Measurements from ENCODE around the gene ERCC1. TPM values are rescaled to one million over a fixed set of nuclear protein-coding genes. Genes with fewer than 3 reads are reported as not detected.

Gene ERCC1
- total RNA-seq, 3 donors from 2014 or later = 89.9 to 96.7 (median 91.2) TPM

DNA sequence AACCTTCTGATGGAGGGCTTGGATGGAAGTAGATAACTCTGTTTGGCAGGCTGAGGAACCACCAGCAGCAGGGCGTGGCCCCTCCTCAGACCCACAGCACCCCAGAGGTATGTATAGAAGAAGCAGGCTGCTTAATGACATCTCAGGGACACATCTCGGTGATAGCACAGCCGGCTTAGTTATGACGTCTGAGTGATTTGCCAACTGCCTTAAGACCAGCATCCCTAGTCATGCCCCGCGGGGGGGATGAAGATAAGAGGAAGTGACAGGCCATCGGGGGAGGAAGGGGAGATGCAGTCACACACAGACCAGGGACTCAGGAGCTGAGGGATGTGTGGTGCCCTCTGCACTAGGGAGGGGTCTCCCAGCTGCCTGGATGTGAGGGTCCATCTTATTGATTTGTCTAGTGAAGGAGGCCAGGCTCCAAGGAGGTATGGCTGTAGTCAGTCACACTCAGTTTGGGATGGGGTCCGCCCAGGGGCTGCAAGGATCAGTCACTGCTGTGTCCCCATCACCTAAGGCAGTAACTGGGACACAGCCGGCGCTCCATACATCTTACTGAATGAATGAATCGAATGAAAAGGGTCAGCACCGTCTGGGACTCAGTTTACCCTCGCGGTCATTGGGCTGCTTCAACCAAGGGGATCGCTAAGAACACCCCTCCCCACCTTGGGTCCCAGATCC is 19.2 kb upstream of the ERCC1 start:
- Histone ChIP-seq H3K4me1 (peaks cover 0 to 12% of the 10 kb centered on the region in 2 donors), H3K36me3 (no peaks in the 10 kb centered on the region), H3K9me3 (no peaks in the 10 kb centered on the region), H3K27ac (peak overlapping the region; percentile 99 to 100), H3K4me3 (peak overlapping the region; percentile 51 to 75 (median 58)), H3K27me3 (no peaks in the 10 kb centered on the region)
- intact Hi-C loops (cut with DNase I; ENCODE audit: low total_unique reads) = no loop called here
- DNase-seq (ENCODE audit: low spot score in 2 of 2) = peak in 1 of 2 donors; percentile 64
- no peak for TF ChIP-seq POLR2A (IDR thresholded peaks at IDR 0.05)
- TF ChIP-seq, protein P1, sequence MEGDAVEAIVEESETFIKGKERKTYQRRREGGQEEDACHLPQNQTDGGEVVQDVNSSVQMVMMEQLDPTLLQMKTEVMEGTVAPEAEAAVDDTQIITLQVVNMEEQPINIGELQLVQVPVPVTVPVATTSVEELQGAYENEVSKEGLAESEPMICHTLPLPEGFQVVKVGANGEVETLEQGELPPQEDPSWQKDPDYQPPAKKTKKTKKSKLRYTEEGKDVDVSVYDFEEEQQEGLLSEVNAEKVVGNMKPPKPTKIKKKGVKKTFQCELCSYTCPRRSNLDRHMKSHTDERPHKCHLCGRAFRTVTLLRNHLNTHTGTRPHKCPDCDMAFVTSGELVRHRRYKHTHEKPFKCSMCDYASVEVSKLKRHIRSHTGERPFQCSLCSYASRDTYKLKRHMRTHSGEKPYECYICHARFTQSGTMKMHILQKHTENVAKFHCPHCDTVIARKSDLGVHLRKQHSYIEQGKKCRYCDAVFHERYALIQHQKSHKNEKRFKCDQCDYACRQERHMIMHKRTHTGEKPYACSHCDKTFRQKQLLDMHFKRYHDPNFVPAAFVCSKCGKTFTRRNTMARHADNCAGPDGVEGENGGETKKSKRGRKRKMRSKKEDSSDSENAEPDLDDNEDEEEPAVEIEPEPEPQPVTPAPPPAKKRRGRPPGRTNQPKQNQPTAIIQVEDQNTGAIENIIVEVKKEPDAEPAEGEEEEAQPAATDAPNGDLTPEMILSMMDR (IDR thresholded peaks at IDR 0.05) = no peak
- no peak for TF ChIP-seq POLR2AphosphoS5 (IDR thresholded peaks at IDR 0.05)

DNA sequence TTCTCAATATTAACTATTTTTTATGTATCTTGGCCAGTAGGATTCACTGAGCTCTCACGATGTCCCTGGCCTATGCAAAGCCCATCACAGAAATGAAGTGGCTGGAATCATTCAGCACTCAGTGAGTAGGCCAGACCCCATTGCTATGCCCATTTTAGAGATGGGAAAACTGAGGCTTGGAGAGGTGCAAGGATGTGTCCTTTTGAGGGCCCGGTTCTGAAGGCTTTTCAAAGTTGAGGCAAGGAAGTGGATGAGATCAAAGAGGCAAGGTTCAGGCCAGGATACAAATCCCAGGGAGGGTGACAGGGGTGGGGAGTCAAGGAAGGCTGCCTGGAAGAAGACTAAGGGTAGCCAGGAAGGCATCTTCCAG is 18.7 kb upstream of the ERCC1 start:
- intact Hi-C loops (cut with DNase I; ENCODE audit: low total_unique reads) = no loop called here
- TF ChIP-seq POLR2AphosphoS5 (IDR thresholded peaks at IDR 0.05) (no peak), POLR2A (IDR thresholded peaks at IDR 0.05) (no peak)
- TF ChIP-seq, protein P1 (IDR thresholded peaks at IDR 0.05) = no peak
- peaks cover 0 to 12% of the 10 kb centered on the region in 2 donors for H3K4me1 ChIP-seq
- H3K9me3 ChIP-seq = no peaks in the 10 kb centered on the region
- no peaks in the 10 kb centered on the region for H3K36me3 ChIP-seq
- H3K27ac ChIP-seq = peak overlapping the region; percentile 99 to 100
- H3K4me3 ChIP-seq = no peak overlapping the region
- H3K27me3 ChIP-seq = no peaks in the 10 kb centered on the region
- no peak for DNase-seq (ENCODE audit: low spot score in 2 of 2)

DNA sequence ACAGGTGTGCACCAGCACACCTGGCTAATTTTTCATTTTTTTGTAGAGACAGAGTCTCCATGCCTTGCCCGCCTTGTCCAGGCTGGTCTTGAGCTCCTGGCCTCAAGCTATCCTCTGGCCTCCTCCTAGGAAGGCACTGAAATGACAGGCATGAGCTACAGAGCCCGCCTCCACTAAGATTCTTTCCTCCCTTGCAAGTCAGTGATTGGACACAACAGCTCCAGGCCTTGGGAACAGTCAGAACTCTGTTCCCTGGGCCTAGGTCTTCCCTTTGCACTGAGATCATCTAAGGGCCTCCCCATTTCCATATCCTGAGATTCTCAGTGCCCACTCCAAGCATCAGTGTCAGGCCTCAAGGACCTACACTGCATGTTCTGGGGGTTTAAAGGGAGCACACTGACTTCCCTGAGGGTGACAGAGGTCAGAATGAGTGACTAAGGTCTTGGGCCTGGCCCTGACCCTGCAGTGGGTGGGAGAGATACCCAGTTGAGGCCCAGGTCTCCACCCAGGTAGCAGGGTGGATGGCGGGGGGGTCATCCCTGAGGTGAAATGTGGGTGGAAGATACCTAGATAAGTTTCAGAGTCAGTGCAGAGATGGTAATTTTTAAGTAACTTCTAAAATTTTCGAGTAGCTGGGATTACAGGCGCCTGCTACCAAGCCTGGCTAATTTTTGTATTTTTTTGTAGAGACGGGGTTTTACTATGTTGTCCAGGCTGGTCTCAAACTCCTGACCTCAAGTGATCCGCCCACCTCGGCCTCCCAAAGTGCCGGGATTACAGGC is 17.3 kb upstream of the ERCC1 start:
- no peak overlapping the region for H3K4me3 ChIP-seq
- no peaks in the 10 kb centered on the region for H3K9me3 ChIP-seq
- H3K27me3 ChIP-seq = no peaks in the 10 kb centered on the region
- DNase-seq (ENCODE audit: low spot score in 2 of 2) = no peak
- peaks cover 0 to 12% of the 10 kb centered on the region in 2 donors for H3K4me1 ChIP-seq
- intact Hi-C loops (cut with DNase I; ENCODE audit: low total_unique reads) = no loop called here
- TF ChIP-seq POLR2AphosphoS5 (IDR thresholded peaks at IDR 0.05) = no peak
- no peak for TF ChIP-seq POLR2A (IDR thresholded peaks at IDR 0.05)
- TF ChIP-seq, protein P1 (IDR thresholded peaks at IDR 0.05) = no peak
- H3K36me3 ChIP-seq = no peaks in the 10 kb centered on the region
- peak overlapping the region; percentile 96 to 97 for H3K27ac ChIP-seq

DNA sequence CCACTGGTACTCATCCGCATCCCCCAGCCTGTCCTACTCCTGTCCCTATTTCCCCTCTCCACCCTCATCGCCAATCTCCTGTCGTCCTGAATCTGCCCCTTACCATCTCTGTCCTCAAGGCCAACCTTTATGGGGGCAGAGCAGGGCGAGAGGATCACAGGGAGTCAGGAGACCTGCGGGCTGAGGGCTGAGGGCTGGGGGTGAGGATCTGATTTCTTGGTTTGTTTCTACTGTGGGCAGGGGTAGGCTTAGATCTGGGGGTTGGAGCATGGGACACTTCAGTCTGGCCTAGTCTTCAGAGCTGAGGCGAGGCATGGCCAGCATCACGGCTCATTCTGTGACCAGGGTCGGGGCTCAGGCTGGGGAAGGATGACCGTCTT is 16.5 kb upstream of the ERCC1 start:
- peak overlapping the region; percentile 58 to 88 (median 74) for H3K4me3 ChIP-seq
- no peak for DNase-seq (ENCODE audit: low spot score in 2 of 2)
- intact Hi-C loops (cut with DNase I; ENCODE audit: low total_unique reads) = no loop called here
- H3K36me3 ChIP-seq = no peaks in the 10 kb centered on the region
- peaks cover 0 to 12% of the 10 kb centered on the region in 2 donors for H3K4me1 ChIP-seq
- H3K27me3 ChIP-seq = no peaks in the 10 kb centered on the region
- TF ChIP-seq POLR2A (IDR thresholded peaks at IDR 0.05) (no peak), POLR2AphosphoS5 (IDR thresholded peaks at IDR 0.05) (no peak)
- TF ChIP-seq, protein P1 (IDR thresholded peaks at IDR 0.05) = no peak
- peak overlapping the region; percentile 96 to 97 for H3K27ac ChIP-seq
- H3K9me3 ChIP-seq = no peaks in the 10 kb centered on the region

Data from breast epithelium (tissue), 4 donors.